ENCODE results near the gene SRRM5.

Gene SRRM5

GRCh38 chr19:43611788-43612187, at the start of gene SRRM5:
TSS of gene SRRM5 (plus strand) at chr19:43612088. CDS start at chr19:43612122, 34 bp downstream.
- no peak within 1 kb of the TSS for H3K9ac ChIP-seq (ENCODE audit: low read length)
- H3K4me3 ChIP-seq (ENCODE audit: low read length) = no peak within 1 kb of the TSS
- no peaks in the 10 kb centered on the region for H3K9me3 ChIP-seq (ENCODE audit: control insufficient read depth, low read length)
- no peaks in the 10 kb centered on the region for H3K27me3 ChIP-seq (replicated peaks; ENCODE audit: control insufficient read depth, insufficient read depth, low read length)
- no peaks in the 10 kb centered on the region for H3K4me1 ChIP-seq (ENCODE audit: control insufficient read depth, insufficient read depth, low read length)
- peaks cover 26% of the 10 kb centered on the region for H3K36me3 ChIP-seq (ENCODE audit: control insufficient read depth, insufficient read depth, low read length, severe bottlenecking)
- DNase-seq (ENCODE audit: low read depth) = no peak

GRCh38 chr19:43562226-43562697, 49.6 kb upstream of the SRRM5 start:
- Histone ChIP-seq H3K9ac (ENCODE audit: low read length) (no peak overlapping the region), H3K9me3 (ENCODE audit: control insufficient read depth, low read length) (no peaks in the 10 kb centered on the region), H3K27me3 (replicated peaks; ENCODE audit: control insufficient read depth, insufficient read depth, low read length) (no peaks in the 10 kb centered on the region), H3K4me3 (ENCODE audit: low read length) (no peak overlapping the region), H3K4me1 (ENCODE audit: control insufficient read depth, insufficient read depth, low read length) (no peaks in the 10 kb centered on the region), H3K36me3 (ENCODE audit: control insufficient read depth, insufficient read depth, low read length, severe bottlenecking) (peaks cover 4% of the 10 kb centered on the region)
- DNase-seq (ENCODE audit: low read depth) = no peak

GRCh38 chr19:43562698-43563241, 49.1 kb upstream of the SRRM5 start:
- Histone ChIP-seq H3K27me3 (replicated peaks; ENCODE audit: control insufficient read depth, insufficient read depth, low read length) (no peaks in the 10 kb centered on the region), H3K9me3 (ENCODE audit: control insufficient read depth, low read length) (no peaks in the 10 kb centered on the region), H3K4me3 (ENCODE audit: low read length) (no peak overlapping the region), H3K4me1 (ENCODE audit: control insufficient read depth, insufficient read depth, low read length) (no peaks in the 10 kb centered on the region), H3K36me3 (ENCODE audit: control insufficient read depth, insufficient read depth, low read length, severe bottlenecking) (peaks cover 4% of the 10 kb centered on the region), H3K9ac (ENCODE audit: low read length) (no peak overlapping the region)
- DNase-seq (ENCODE audit: low read depth) = no peak

GRCh38 chr19:43563816-43564457, 48.0 kb upstream of the SRRM5 start:
- no peaks in the 10 kb centered on the region for H3K9me3 ChIP-seq (ENCODE audit: control insufficient read depth, low read length)
- H3K9ac ChIP-seq (ENCODE audit: low read length) = no peak overlapping the region
- no peak for DNase-seq (ENCODE audit: low read depth)
- peaks cover 4% of the 10 kb centered on the region for H3K36me3 ChIP-seq (ENCODE audit: control insufficient read depth, insufficient read depth, low read length, severe bottlenecking)
- no peaks in the 10 kb centered on the region for H3K4me1 ChIP-seq (ENCODE audit: control insufficient read depth, insufficient read depth, low read length)
- H3K27me3 ChIP-seq (replicated peaks; ENCODE audit: control insufficient read depth, insufficient read depth, low read length) = no peaks in the 10 kb centered on the region
- no peak overlapping the region for H3K4me3 ChIP-seq (ENCODE audit: low read length)

GRCh38 chr19:43564800-43565199, 47.1 kb upstream of the SRRM5 start:
- DNase-seq (ENCODE audit: low read depth) = no peak
- Histone ChIP-seq H3K9me3 (ENCODE audit: control insufficient read depth, low read length) (no peaks in the 10 kb centered on the region), H3K9ac (ENCODE audit: low read length) (no peak overlapping the region), H3K27me3 (replicated peaks; ENCODE audit: control insufficient read depth, insufficient read depth, low read length) (no peaks in the 10 kb centered on the region), H3K4me1 (ENCODE audit: control insufficient read depth, insufficient read depth, low read length) (no peaks in the 10 kb centered on the region), H3K36me3 (ENCODE audit: control insufficient read depth, insufficient read depth, low read length, severe bottlenecking) (peaks cover 4% of the 10 kb centered on the region), H3K4me3 (ENCODE audit: low read length) (no peak overlapping the region)

GRCh38 chr19:43569657-43570056, 42.2 kb upstream of the SRRM5 start:
- Histone ChIP-seq H3K9ac (ENCODE audit: low read length) (no peak overlapping the region), H3K4me3 (ENCODE audit: low read length) (no peak overlapping the region), H3K9me3 (ENCODE audit: control insufficient read depth, low read length) (no peaks in the 10 kb centered on the region), H3K4me1 (ENCODE audit: control insufficient read depth, insufficient read depth, low read length) (peaks cover 4% of the 10 kb centered on the region), H3K27me3 (replicated peaks; ENCODE audit: control insufficient read depth, insufficient read depth, low read length) (no peaks in the 10 kb centered on the region), H3K36me3 (ENCODE audit: control insufficient read depth, insufficient read depth, low read length, severe bottlenecking) (peaks cover 7% of the 10 kb centered on the region)
- no peak for DNase-seq (ENCODE audit: low read depth)

- Histone ChIP-seq H3K4me1 (ENCODE audit: control insufficient read depth, insufficient read depth, low read length) (peaks cover 6% of the 10 kb centered on the region), H3K9me3 (ENCODE audit: control insufficient read depth, low read length) (no peaks in the 10 kb centered on the region), H3K4me3 (ENCODE audit: low read length) (no peak overlapping the region), H3K36me3 (ENCODE audit: control insufficient read depth, insufficient read depth, low read length, severe bottlenecking) (peaks cover 7% of the 10 kb centered on the region), H3K27me3 (replicated peaks; ENCODE audit: control insufficient read depth, insufficient read depth, low read length) (no peaks in the 10 kb centered on the region), H3K9ac (ENCODE audit: low read length) (no peak overlapping the region)
- DNase-seq (ENCODE audit: low read depth) = no peak
Observed at GRCh38 chr19:43570174-43570791, 41.6 kb upstream of the SRRM5 start.

GRCh38 chr19:43572171-43572588, 39.7 kb upstream of the SRRM5 start:
- H3K4me3 ChIP-seq (ENCODE audit: low read length) = no peak overlapping the region
- no peak for DNase-seq (ENCODE audit: low read depth)
- H3K4me1 ChIP-seq (ENCODE audit: control insufficient read depth, insufficient read depth, low read length) = peaks cover 6% of the 10 kb centered on the region
- no peak overlapping the region for H3K9ac ChIP-seq (ENCODE audit: low read length)
- no peaks in the 10 kb centered on the region for H3K9me3 ChIP-seq (ENCODE audit: control insufficient read depth, low read length)
- H3K27me3 ChIP-seq (replicated peaks; ENCODE audit: control insufficient read depth, insufficient read depth, low read length) = no peaks in the 10 kb centered on the region
- peaks cover 7% of the 10 kb centered on the region for H3K36me3 ChIP-seq (ENCODE audit: control insufficient read depth, insufficient read depth, low read length, severe bottlenecking)

GRCh38 chr19:43574424-43575155, 37.3 kb upstream of the SRRM5 start:
- H3K4me3 ChIP-seq (ENCODE audit: low read length) = peak overlapping the region; percentile 100
- peak; percentile 22 for DNase-seq (ENCODE audit: low read depth)
- peaks cover 6% of the 10 kb centered on the region for H3K4me1 ChIP-seq (ENCODE audit: control insufficient read depth, insufficient read depth, low read length)
- no peaks in the 10 kb centered on the region for H3K27me3 ChIP-seq (replicated peaks; ENCODE audit: control insufficient read depth, insufficient read depth, low read length)
- H3K9ac ChIP-seq (ENCODE audit: low read length) = peak overlapping the region; percentile 99
- no peaks in the 10 kb centered on the region for H3K9me3 ChIP-seq (ENCODE audit: control insufficient read depth, low read length)
- peaks cover 7% of the 10 kb centered on the region for H3K36me3 ChIP-seq (ENCODE audit: control insufficient read depth, insufficient read depth, low read length, severe bottlenecking)

- DNase-seq (ENCODE audit: low read depth) = peak; percentile 100
- peak within 1 kb of the TSS; percentile 100 for H3K4me3 ChIP-seq (ENCODE audit: low read length)
- peaks cover 7% of the 10 kb centered on the region for H3K36me3 ChIP-seq (ENCODE audit: control insufficient read depth, insufficient read depth, low read length, severe bottlenecking)
- H3K27me3 ChIP-seq (replicated peaks; ENCODE audit: control insufficient read depth, insufficient read depth, low read length) = no peaks in the 10 kb centered on the region
- peaks cover 9% of the 10 kb centered on the region for H3K4me1 ChIP-seq (ENCODE audit: control insufficient read depth, insufficient read depth, low read length)
- peak within 1 kb of the TSS; percentile 99 for H3K9ac ChIP-seq (ENCODE audit: low read length)
- no peaks in the 10 kb centered on the region for H3K9me3 ChIP-seq (ENCODE audit: control insufficient read depth, low read length)
Observed at GRCh38 chr19:43575156-43575950, 36.5 kb upstream of the SRRM5 start, which contains the start of the genes PINLYP and XRCC1. TSS of gene PINLYP (plus strand) at chr19:43575801. CDS start at chr19:43577192, 1,391 bp downstream. TSS of gene XRCC1 (minus strand) at chr19:43575527. CDS start at chr19:43575458, 69 bp downstream.

Data from adipocyte (in vitro differentiated cells).